CD4-positive, CD25-positive, alpha-beta regulatory T cell (primary cell): ENCODE data around the gene QSOX2. TPM values are rescaled to one million over a fixed set of nuclear protein-coding genes. Genes with fewer than 3 reads are reported as not detected.
A peak's percentile ranks its signal among the peaks of the same experiment; 100 is the strongest.
"Not testable (repeated sequence)": the region's sequence is repeated elsewhere in the genome, so short reads cannot be mapped to it uniquely, and the experiment has no call there.

Source experiments
- ATAC-seq, 2 donors: fragments of 150-1000 bp; cut with Tn5 transposase; one replicate each; pipeline ENCODE4 v1.10.0; 2021; ENCODE audit warnings: low read depth in 2 of 2, moderate number of reproducible peaks in 2 of 2, moderate library complexity in 1 of 2
- DNase-seq, 3 donors: peaks; one replicate each; pipeline versions ENCODE4 v3.0.0 to v3.0.0-alpha.2; 2012 to 2022; ENCODE audit warnings: mixed read lengths in 1 of 3
- H3K27ac ChIP-seq: one replicate; pipeline ENCODE4 v1.7.0; 2013; ENCODE audit warnings: mild to moderate bottlenecking, low read length; ENCODE audit not compliant: insufficient read depth, poor library complexity, severe bottlenecking
- H3K27me3 ChIP-seq: one replicate; pipeline ENCODE4 v1.7.0; 2013; ENCODE audit warnings: low read length; ENCODE audit not compliant: control insufficient read depth, insufficient read depth
- H3K36me3 ChIP-seq: one replicate; pipeline ENCODE4 v1.7.0; 2013; ENCODE audit warnings: mild to moderate bottlenecking, low read length, moderate library complexity; ENCODE audit not compliant: control insufficient read depth, insufficient read depth
- H3K4me1 ChIP-seq: 2 replicates; pipeline ENCODE4 v1.7.0; 2013; ENCODE audit warnings: mild to moderate bottlenecking, low read length; ENCODE audit not compliant: insufficient read depth, control insufficient read depth, poor library complexity, severe bottlenecking
- H3K4me3 ChIP-seq: one replicate; pipeline ENCODE4 v1.7.0; 2013; ENCODE audit warnings: low read depth, mild to moderate bottlenecking, low read length, moderate library complexity
- H3K9me3 ChIP-seq, 2 experiments: 1 replicate in 1 of 2; 2 replicates in 1 of 2; pipeline ENCODE4 v1.7.0; 2013; ENCODE audit warnings: low read length in 2 of 2, mild to moderate bottlenecking in 1 of 2, moderate library complexity in 1 of 2; ENCODE audit not compliant: control insufficient read depth in 2 of 2
- H3K27ac Mint-ChIP-seq, 3 donors: one replicate each; pipeline ENCODE4 v1.8.0; 2020 to 2022; ENCODE audit warnings: mild to moderate bottlenecking in 3 of 3, mixed read lengths in 3 of 3, moderate library complexity in 2 of 3
- H3K27me3 Mint-ChIP-seq: one replicate; pipeline ENCODE4 v1.8.0; 2022; ENCODE audit warnings: mild to moderate bottlenecking, mixed read lengths
- H3K36me3 Mint-ChIP-seq: one replicate; pipeline ENCODE4 v1.8.0; 2020; ENCODE audit warnings: mixed read lengths
- H3K4me1 Mint-ChIP-seq, 4 donors: one replicate each; pipeline ENCODE4 v1.8.0; 2020 to 2022; ENCODE audit warnings: mixed read lengths in 4 of 4, mild to moderate bottlenecking in 1 of 4
- H3K4me3 Mint-ChIP-seq, 4 donors: one replicate each; pipeline ENCODE4 v1.8.0; 2020 to 2022; ENCODE audit warnings: mild to moderate bottlenecking in 4 of 4, mixed read lengths in 4 of 4, moderate library complexity in 3 of 4
- H3K9me3 Mint-ChIP-seq, 7 donors: one replicate each; pipeline ENCODE4 v1.8.0; 2020 to 2022; ENCODE audit warnings: mixed read lengths in 7 of 7, mild to moderate bottlenecking in 3 of 7, moderate library complexity in 2 of 7
- polyA plus RNA-seq, 4 donors: library from polyadenylated mRNA; unstranded; fragments of 300-500 nt; fragmentation: Illumina TruSeq; gene quantifications; one replicate each; pipeline ENCODE4 v1.2.3, GENCODE V29; 2021
- total RNA-seq: library from RNA; stranded (reverse); gene quantifications from one replicate; pipeline ENCODE4 v1.2.3, GENCODE V29; 2022

QSOX2 gene
- total and polyA plus RNA-seq, 5 donors from 2014 or later: 0.33 to 16.6 (median 0.46) TPM

- Histone ChIP-seq H3K9me3 (no peaks in the 10 kb centered on the region), H3K4me3 (no peak overlapping the region), H3K27ac (no peak overlapping the region), H3K4me1 (peaks cover 33% of the 10 kb centered on the region), H3K36me3 (peaks cover 4% of the 10 kb centered on the region), H3K27me3 (no peaks in the 10 kb centered on the region)
- H3K4me3 Mint-ChIP-seq: peak overlapping the region in 1 of 4 donors; percentile 25
- H3K27me3 Mint-ChIP-seq: no peaks in the 10 kb centered on the region
- H3K9me3 Mint-ChIP-seq: no peaks in the 10 kb centered on the region
- DNase-seq (no peak), ATAC-seq (no peak)
- H3K36me3 Mint-ChIP-seq: no peaks in the 10 kb centered on the region
- H3K4me1 Mint-ChIP-seq: peaks cover 19 to 68% (median 32%) of the 10 kb centered on the region in 4 donors
- H3K27ac Mint-ChIP-seq: no peak overlapping the region
These were observed 4.7 kb downstream of the QSOX2 start for GRCh38 chr9:136240941-136241340.

- H3K27ac Mint-ChIP-seq: no peak overlapping the region
- no peak for ATAC-seq
- no peaks in the 10 kb centered on the region for H3K9me3 Mint-ChIP-seq
- no peak for DNase-seq
- H3K36me3 ChIP-seq: peaks cover 10% of the 10 kb centered on the region
- H3K4me3 Mint-ChIP-seq: no peak overlapping the region
- H3K4me3 ChIP-seq: no peak overlapping the region
- H3K9me3 ChIP-seq: no peaks in the 10 kb centered on the region
- no peaks in the 10 kb centered on the region for H3K27me3 Mint-ChIP-seq
- no peak overlapping the region for H3K27ac ChIP-seq
- H3K36me3 Mint-ChIP-seq: peaks cover 3% of the 10 kb centered on the region
- peaks cover 19 to 66% (median 31%) of the 10 kb centered on the region in 4 donors for H3K4me1 Mint-ChIP-seq
- H3K4me1 ChIP-seq: peaks cover 29% of the 10 kb centered on the region
- H3K27me3 ChIP-seq: no peaks in the 10 kb centered on the region
These were observed 5.7 kb downstream of the QSOX2 start for GRCh38 chr9:136239983-136240330.

GRCh38 chr9:136239135-136239982, 6.3 kb downstream of the QSOX2 start:
- no peak for ATAC-seq
- H3K27ac Mint-ChIP-seq: peak overlapping the region in 1 of 3 donors; percentile 94
- peaks cover 6% of the 10 kb centered on the region for H3K36me3 Mint-ChIP-seq
- H3K36me3 ChIP-seq: peaks cover 10% of the 10 kb centered on the region
- peaks cover 23% of the 10 kb centered on the region for H3K4me1 ChIP-seq
- H3K9me3 Mint-ChIP-seq: no peaks in the 10 kb centered on the region
- H3K27me3 Mint-ChIP-seq: no peaks in the 10 kb centered on the region
- no peaks in the 10 kb centered on the region for H3K27me3 ChIP-seq
- DNase-seq: no peak
- H3K4me3 Mint-ChIP-seq: peak overlapping the region in 1 of 4 donors; percentile 29
- no peaks in the 10 kb centered on the region for H3K9me3 ChIP-seq
- H3K4me1 Mint-ChIP-seq: peaks cover 13 to 65% (median 27%) of the 10 kb centered on the region in 4 donors
- H3K4me3 ChIP-seq: no peak overlapping the region
- no peak overlapping the region for H3K27ac ChIP-seq

- Mint-ChIP-seq H3K27ac (peak overlapping the region in 1 of 3 donors; percentile 20), H3K36me3 (peaks cover 9% of the 10 kb centered on the region), H3K4me3 (no peak overlapping the region), H3K27me3 (no peaks in the 10 kb centered on the region), H3K9me3 (no peaks in the 10 kb centered on the region), H3K4me1 (peaks cover 3 to 64% (median 22%) of the 10 kb centered on the region in 4 donors)
- Histone ChIP-seq H3K9me3 (no peaks in the 10 kb centered on the region), H3K4me3 (no peak overlapping the region), H3K36me3 (peaks cover 10% of the 10 kb centered on the region), H3K27ac (no peak overlapping the region), H3K27me3 (no peaks in the 10 kb centered on the region), H3K4me1 (peaks cover 13% of the 10 kb centered on the region)
- ATAC-seq: no peak
- DNase-seq: no peak
These were observed 7.3 kb downstream of the QSOX2 start for GRCh38 chr9:136238342-136238732.

- peaks cover 6% of the 10 kb centered on the region for H3K4me1 ChIP-seq
- no peak overlapping the region for H3K27ac ChIP-seq
- ATAC-seq: no peak
- no peak overlapping the region for H3K4me3 Mint-ChIP-seq
- peaks cover 10% of the 10 kb centered on the region for H3K36me3 ChIP-seq
- DNase-seq: no peak
- H3K27ac Mint-ChIP-seq: no peak overlapping the region
- H3K27me3 Mint-ChIP-seq: no peaks in the 10 kb centered on the region
- no peak overlapping the region for H3K4me3 ChIP-seq
- H3K27me3 ChIP-seq: no peaks in the 10 kb centered on the region
- H3K4me1 Mint-ChIP-seq: peaks cover 0 to 64% (median 17%) of the 10 kb centered on the region in 4 donors
- H3K9me3 ChIP-seq: no peaks in the 10 kb centered on the region
- peaks cover 11% of the 10 kb centered on the region for H3K36me3 Mint-ChIP-seq
- H3K9me3 Mint-ChIP-seq: no peaks in the 10 kb centered on the region
These were observed 7.9 kb downstream of the QSOX2 start for GRCh38 chr9:136237486-136238341.

GRCh38 chr9:136236471-136237410, 8.9 kb downstream of the QSOX2 start:
- Mint-ChIP-seq H3K4me1 (peaks cover 3 to 62% (median 20%) of the 10 kb centered on the region in 4 donors), H3K36me3 (peaks cover 11% of the 10 kb centered on the region)
- H3K27me3 Mint-ChIP-seq, H3K4me1 ChIP-seq, DNase-seq, H3K27ac Mint-ChIP-seq, H3K4me3 Mint-ChIP-seq, H3K9me3 ChIP-seq, ATAC-seq, H3K27ac ChIP-seq, H3K4me3 ChIP-seq, H3K27me3 ChIP-seq, H3K9me3 Mint-ChIP-seq: not testable (repeated sequence)
- H3K36me3 ChIP-seq: peaks cover 10% of the 10 kb centered on the region
